Measurements from ENCODE around the gene TBC1D9B.

- TF ChIP-seq CTCF (IDR thresholded peaks at IDR 0.05) (no peak), POLR2A (IDR thresholded peaks at IDR 0.05) (no peak)
Observed at GRCh38 chr5:179815491-179816249, 92.0 kb downstream of the TBC1D9B start.

All from heart left ventricle (tissue), 13 donors.